Loucy (cell line): ENCODE results near the gene BROX.

Experiments
- EZH2phosphoT487 ChIP-seq: fragments of 200-600 bp; IDR thresholded peaks from 2 replicates; pipeline ENCODE4 v1.6.1; 2018; ENCODE audit warnings: antibody characterized with exemption, mild to moderate bottlenecking, moderate library complexity, borderline replicate concordance
- TF ChIP-seq, protein P1 (sequence below): fragments of 200-600 bp; sonication (generic); conservative IDR thresholded peaks from 2 replicates; pipeline ENCODE4 v1.5.1; 2014; ENCODE audit warnings: mild to moderate bottlenecking, antibody characterized with exemption, low read length

DNA sequence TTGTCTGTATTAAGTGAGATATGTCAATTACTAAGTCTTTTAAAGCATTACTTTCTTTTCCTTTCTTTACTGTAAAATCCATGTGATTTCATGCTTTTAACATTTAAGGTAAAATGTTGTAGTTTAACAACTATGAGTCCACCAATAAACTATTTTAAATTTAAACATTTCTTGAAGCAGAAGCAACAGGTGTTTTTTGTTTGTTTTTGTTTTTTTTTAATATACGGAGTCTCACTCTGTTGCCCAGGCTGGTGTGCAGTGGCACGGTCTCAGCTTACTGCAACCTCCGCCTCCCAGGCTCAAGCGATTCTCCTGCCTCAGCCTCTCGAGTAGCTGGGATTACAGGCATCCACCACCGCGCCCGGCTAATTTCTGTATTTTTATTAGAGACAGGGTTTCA lies 15.6 kb upstream of the BROX start:
- TF ChIP-seq, protein P1, sequence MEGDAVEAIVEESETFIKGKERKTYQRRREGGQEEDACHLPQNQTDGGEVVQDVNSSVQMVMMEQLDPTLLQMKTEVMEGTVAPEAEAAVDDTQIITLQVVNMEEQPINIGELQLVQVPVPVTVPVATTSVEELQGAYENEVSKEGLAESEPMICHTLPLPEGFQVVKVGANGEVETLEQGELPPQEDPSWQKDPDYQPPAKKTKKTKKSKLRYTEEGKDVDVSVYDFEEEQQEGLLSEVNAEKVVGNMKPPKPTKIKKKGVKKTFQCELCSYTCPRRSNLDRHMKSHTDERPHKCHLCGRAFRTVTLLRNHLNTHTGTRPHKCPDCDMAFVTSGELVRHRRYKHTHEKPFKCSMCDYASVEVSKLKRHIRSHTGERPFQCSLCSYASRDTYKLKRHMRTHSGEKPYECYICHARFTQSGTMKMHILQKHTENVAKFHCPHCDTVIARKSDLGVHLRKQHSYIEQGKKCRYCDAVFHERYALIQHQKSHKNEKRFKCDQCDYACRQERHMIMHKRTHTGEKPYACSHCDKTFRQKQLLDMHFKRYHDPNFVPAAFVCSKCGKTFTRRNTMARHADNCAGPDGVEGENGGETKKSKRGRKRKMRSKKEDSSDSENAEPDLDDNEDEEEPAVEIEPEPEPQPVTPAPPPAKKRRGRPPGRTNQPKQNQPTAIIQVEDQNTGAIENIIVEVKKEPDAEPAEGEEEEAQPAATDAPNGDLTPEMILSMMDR = no peak
- TF ChIP-seq EZH2phosphoT487 = no peak
